Gastrocnemius medialis (tissue), 4 donors: ENCODE results near the gene RAPGEF2. TPM values are rescaled to one million over a fixed set of nuclear protein-coding genes. Genes with fewer than 3 reads are reported as not detected.
"Not testable (repeated sequence)": the region's sequence is repeated elsewhere in the genome, so short reads cannot be mapped to it uniquely, and the experiment has no call there.

Experiments used
- ATAC-seq, 2 donors: fragments of 150-250 bp; one replicate each; pipeline ENCODE4 v1.9.1; 2016
- DNase-seq, 2 donors: peaks; one replicate each; pipeline ENCODE4 v3.0.0-alpha.2; 2019
- H3K27ac ChIP-seq, 4 donors: fragments of 200-600 bp; sonication (generic); 1 replicate in 1 of 4; 2 replicates in 3 of 4; pipeline ENCODE4 v1.5.1; 2016 to 2018; ENCODE audit warnings: mild to moderate bottlenecking in 2 of 4, moderate library complexity in 1 of 4
- H3K27me3 ChIP-seq, 3 donors: fragments of 200-600 bp; sonication (generic) in 2 of 3; 1 replicate in 1 of 3; 2 replicates in 2 of 3; pipeline versions ENCODE4 v1.5.1 to v1.6.0; 2016 to 2019; ENCODE audit warnings: mild to moderate bottlenecking in 1 of 3, moderate library complexity in 1 of 3
- H3K36me3 ChIP-seq, 2 donors: fragments of 200-600 bp; sonication (generic) in 1 of 2; one replicate each; pipeline ENCODE4 v1.5.1; 2017 to 2018
- H3K4me1 ChIP-seq, 2 donors: fragments of 200-600 bp; sonication (generic) in 1 of 2; one replicate each; pipeline ENCODE4 v1.5.1; 2016 to 2017; ENCODE audit warnings: mild to moderate bottlenecking in 2 of 2
- H3K4me3 ChIP-seq, 4 donors: fragments of 200-600 bp; sonication (generic) in 3 of 4; 1 replicate in 1 of 4; 2 replicates in 3 of 4; pipeline ENCODE4 v1.5.1; 2016 to 2019; ENCODE audit warnings: mild to moderate bottlenecking in 2 of 4
- H3K9me3 ChIP-seq, 3 donors: fragments of 200-600 bp; sonication (generic) in 2 of 3; 1 replicate in 1 of 3; 2 replicates in 2 of 3; pipeline ENCODE4 v1.5.1; 2016 to 2019
- POLR2A ChIP-seq, 2 donors: fragments of 450-650 bp; IDR thresholded peaks; one replicate each; pipeline ENCODE4 v1.6.1; 2017; ENCODE audit warnings: antibody characterized with exemption in 2 of 2, mild to moderate bottlenecking in 2 of 2, moderate library complexity in 2 of 2
- in situ Hi-C, 4 donors: fragments of 200-750 bp; cut with MboI; loops; one replicate each; pipeline versions ENCODE4 v1.15.0 to v1.8.0; 2017; ENCODE audit warnings: low sequenced_read_pairs in 4 of 4
- intact Hi-C: fragments of 100-400 bp; cut with DNase I; formaldehyde crosslinking; loops from one replicate; pipeline ENCODE4 v1.15.1; 2023; ENCODE audit warnings: low total_unique reads
- total RNA-seq, 4 donors: library from RNA; depleted of rRNA; stranded (reverse); fragments of >200 nt; gene quantifications; one replicate each; pipeline versions ENCODE4 v1.1.0 to v1.2.3, GENCODE V29; 2016
- TF ChIP-seq, protein P1 (sequence below), 5 experiments: fragments of 450-650 bp in 3 of 5; fragments of 200-600 bp in 2 of 5; sonication (generic) in 2 of 5; IDR thresholded peaks in 4 of 5; conservative IDR thresholded peaks in 1 of 5; 1 replicate in 4 of 5; 2 replicates in 1 of 5; pipeline ENCODE4 v1.5.1; 2016 to 2019; ENCODE audit warnings: antibody characterized with exemption in 5 of 5, mild to moderate bottlenecking in 3 of 5, moderate library complexity in 3 of 5

The RAPGEF2 gene
- total RNA-seq, 4 donors from 2014 or later = 32.9 to 42.3 (median 38.7) TPM

DNA sequence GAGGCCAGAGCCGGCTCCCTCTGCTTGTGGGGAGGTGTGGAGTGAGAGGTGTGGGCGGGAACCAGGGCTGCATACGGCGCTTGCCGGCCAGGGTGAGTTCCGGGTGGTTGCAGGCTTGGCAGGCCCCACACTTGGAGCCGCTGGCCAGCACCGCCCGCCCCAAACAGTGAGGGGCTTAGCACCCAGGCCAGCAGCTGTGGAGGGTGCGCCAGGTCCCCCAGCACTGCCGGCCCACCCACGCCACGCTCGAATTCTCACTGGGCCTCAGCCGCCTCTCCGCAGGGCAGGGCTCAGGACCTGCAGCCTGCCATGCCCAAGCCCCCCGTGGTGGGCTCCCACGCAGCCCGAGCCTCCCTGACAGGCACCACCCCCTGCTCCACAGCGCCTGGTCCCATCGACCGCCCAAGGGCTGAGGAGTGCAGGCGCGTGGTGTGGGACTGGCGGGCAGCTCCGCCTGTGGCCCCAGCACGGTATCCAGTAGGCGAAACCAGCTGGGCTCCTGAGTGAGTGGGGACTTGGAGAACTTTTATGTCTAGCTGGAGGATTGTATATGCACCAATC is 275.3 kb downstream of the RAPGEF2 start:
- ATAC-seq = no peak
- Histone ChIP-seq H3K4me1 (no peaks in the 10 kb centered on the region), H3K27ac (no peak overlapping the region), H3K9me3 (no peaks in the 10 kb centered on the region), H3K27me3 (no peaks in the 10 kb centered on the region), H3K4me3 (no peak overlapping the region), H3K36me3 (no peaks in the 10 kb centered on the region)
- DNase-seq = no peak
- in situ Hi-C loops = no loop called here
- intact Hi-C loops = no loop called here
- TF ChIP-seq POLR2A (IDR thresholded peaks at IDR 0.05) = no peak
- TF ChIP-seq, protein P1, sequence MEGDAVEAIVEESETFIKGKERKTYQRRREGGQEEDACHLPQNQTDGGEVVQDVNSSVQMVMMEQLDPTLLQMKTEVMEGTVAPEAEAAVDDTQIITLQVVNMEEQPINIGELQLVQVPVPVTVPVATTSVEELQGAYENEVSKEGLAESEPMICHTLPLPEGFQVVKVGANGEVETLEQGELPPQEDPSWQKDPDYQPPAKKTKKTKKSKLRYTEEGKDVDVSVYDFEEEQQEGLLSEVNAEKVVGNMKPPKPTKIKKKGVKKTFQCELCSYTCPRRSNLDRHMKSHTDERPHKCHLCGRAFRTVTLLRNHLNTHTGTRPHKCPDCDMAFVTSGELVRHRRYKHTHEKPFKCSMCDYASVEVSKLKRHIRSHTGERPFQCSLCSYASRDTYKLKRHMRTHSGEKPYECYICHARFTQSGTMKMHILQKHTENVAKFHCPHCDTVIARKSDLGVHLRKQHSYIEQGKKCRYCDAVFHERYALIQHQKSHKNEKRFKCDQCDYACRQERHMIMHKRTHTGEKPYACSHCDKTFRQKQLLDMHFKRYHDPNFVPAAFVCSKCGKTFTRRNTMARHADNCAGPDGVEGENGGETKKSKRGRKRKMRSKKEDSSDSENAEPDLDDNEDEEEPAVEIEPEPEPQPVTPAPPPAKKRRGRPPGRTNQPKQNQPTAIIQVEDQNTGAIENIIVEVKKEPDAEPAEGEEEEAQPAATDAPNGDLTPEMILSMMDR (IDR thresholded peaks at IDR 0.05 in 4 of 5, conservative IDR thresholded peaks at IDR 0.05 in 1 of 5) = no peak

DNA sequence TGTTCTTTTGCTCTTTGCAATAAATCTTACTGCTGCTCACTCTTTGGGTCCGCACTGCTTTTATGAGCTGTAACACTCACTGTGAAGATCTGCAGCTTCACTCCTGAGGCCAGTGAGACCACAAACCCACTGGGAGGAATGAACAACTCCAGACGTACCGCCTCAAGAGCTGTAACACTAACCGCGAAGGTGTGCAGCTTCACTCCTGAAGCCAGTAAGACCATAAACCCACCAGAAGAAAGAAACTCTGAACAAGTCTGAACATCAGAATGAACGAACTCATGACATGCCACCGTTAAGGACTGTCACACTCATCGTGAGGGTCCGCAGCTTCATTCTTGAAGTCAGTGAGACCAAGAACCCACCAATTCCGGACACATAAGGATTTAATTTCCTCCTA is 276.2 kb downstream of the RAPGEF2 start:
- H3K36me3 ChIP-seq, H3K27ac ChIP-seq, H3K27me3 ChIP-seq, H3K9me3 ChIP-seq, intact Hi-C loops, DNase-seq, in situ Hi-C loops, H3K4me3 ChIP-seq, H3K4me1 ChIP-seq, ATAC-seq: not testable (repeated sequence)

DNA sequence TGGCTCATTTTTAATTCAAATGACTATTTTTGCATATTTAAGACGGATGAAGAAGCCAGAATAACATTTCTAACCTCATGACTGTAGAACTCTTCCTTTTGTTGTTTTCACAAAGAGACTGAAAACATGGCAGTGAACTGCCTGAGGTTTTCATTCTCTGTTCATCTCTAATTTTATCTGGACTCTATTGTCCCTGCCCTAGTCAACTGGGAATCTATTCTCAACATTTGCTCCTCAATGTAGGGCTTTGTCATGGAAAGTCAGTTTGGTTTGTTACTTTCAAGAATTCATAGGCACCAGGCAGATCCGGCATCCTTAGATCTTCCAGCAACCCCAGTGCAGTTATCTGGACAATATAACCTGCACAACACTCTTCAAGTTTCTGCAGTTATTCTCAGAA is 277.0 kb downstream of the RAPGEF2 start:
- no peak overlapping the region for H3K27ac ChIP-seq
- DNase-seq = no peak
- H3K4me1 ChIP-seq = no peaks in the 10 kb centered on the region
- ATAC-seq = no peak
- intact Hi-C loops = loop anchor here (10.0 kb wide), 1 partner anchor 195 kb away; no protein-coding TSS in a partner anchor
- TF ChIP-seq, protein P1 (IDR thresholded peaks at IDR 0.05 in 4 of 5, conservative IDR thresholded peaks at IDR 0.05 in 1 of 5) = no peak
- TF ChIP-seq POLR2A (IDR thresholded peaks at IDR 0.05) = no peak
- in situ Hi-C loops = no loop called here
- no peak overlapping the region for H3K4me3 ChIP-seq
- no peaks in the 10 kb centered on the region for H3K36me3 ChIP-seq
- H3K9me3 ChIP-seq = no peaks in the 10 kb centered on the region
- H3K27me3 ChIP-seq = no peaks in the 10 kb centered on the region

DNA sequence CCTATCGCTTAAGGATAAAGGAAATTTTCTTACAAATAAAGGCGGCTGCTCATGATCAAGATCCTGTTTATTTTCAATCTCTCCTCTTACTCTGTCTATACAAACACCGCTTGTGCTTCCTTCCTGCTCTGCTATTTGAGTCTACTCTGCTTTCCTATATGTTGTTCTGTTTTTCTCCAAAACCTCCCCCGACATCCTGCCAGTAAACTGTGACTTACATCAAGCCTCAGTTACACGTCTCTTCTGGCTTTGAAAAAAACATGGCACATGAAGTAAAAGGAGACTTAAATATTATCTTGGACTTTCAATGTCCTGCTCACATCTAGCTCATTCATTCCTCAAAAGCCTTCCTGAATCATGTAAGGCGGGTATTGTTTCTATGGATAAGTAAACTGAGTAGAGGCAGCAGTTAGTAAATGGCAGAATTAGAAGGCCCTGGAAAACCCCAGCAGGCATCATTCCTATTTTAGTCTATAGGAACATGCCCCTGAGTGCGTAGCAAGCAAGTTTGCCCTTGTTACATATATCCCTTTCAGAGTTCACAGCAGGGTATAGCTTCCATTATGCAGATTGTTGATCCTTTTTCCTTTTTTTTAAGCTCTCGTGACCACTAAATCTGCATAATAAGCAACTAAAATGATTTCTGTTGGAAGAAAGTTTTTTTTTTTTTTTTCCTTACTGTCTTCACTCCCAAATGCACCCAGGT is 280.1 kb downstream of the RAPGEF2 start:
- in situ Hi-C loops (no loop called here), intact Hi-C loops (loop anchor here (10.0 kb wide), 1 partner anchor 192 kb away; no protein-coding TSS in a partner anchor)
- H3K27me3 ChIP-seq = no peaks in the 10 kb centered on the region
- H3K9me3 ChIP-seq = no peaks in the 10 kb centered on the region
- peak overlapping the region in 1 of 4 donors; percentile 13 for H3K4me3 ChIP-seq
- DNase-seq (no peak), ATAC-seq (no peak)
- no peaks in the 10 kb centered on the region for H3K36me3 ChIP-seq
- TF ChIP-seq, protein P1 (IDR thresholded peaks at IDR 0.05 in 4 of 5, conservative IDR thresholded peaks at IDR 0.05 in 1 of 5) = no peak
- no peak for TF ChIP-seq POLR2A (IDR thresholded peaks at IDR 0.05)
- H3K27ac ChIP-seq = no peak overlapping the region
- no peaks in the 10 kb centered on the region for H3K4me1 ChIP-seq

DNA sequence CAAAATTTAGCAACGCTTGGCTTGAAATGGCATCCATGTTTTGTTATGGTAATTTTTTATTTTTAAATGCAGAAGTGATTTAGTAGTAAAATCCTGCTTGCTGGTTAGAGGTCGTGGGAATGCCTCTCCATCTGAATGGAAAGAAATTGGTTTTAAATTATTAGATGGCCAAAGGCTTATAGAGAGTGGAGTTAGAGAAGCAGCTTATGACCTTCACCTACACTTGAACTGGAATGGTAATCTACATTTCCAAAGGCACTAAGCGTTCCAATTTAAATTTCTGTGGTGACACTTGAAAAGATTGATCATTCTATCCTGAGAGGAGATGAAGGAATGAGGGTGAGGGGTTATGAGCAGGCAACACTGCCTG is 280.7 kb downstream of the RAPGEF2 start:
- Histone ChIP-seq H3K9me3 (no peaks in the 10 kb centered on the region), H3K4me3 (no peak overlapping the region), H3K4me1 (no peaks in the 10 kb centered on the region), H3K27me3 (no peaks in the 10 kb centered on the region), H3K27ac (no peak overlapping the region), H3K36me3 (no peaks in the 10 kb centered on the region)
- in situ Hi-C loops = no loop called here
- ATAC-seq (no peak), DNase-seq (no peak)
- TF ChIP-seq, protein P1 (IDR thresholded peaks at IDR 0.05 in 4 of 5, conservative IDR thresholded peaks at IDR 0.05 in 1 of 5) = no peak
- no peak for TF ChIP-seq POLR2A (IDR thresholded peaks at IDR 0.05)
- intact Hi-C loops = loop anchor here (10.0 kb wide), 1 partner anchor 191 kb away; no protein-coding TSS in a partner anchor
